ENCODE results near the gene HTATIP2. TPM values are rescaled to one million over a fixed set of nuclear protein-coding genes. Genes with fewer than 3 reads are reported as not detected.

The HTATIP2 gene
- polyA plus RNA-seq (2013, experiment 1 of 2) = 16.6 TPM
- 13.7 TPM for polyA plus RNA-seq (2013, experiment 2 of 2)

GRCh38 chr11:20363500-20364340, at the start of gene HTATIP2:
TSS of gene HTATIP2 (plus strand) at chr11:20363714. CDS start at chr11:20364238, 524 bp downstream.
- H3K36me3 ChIP-seq (ENCODE audit: control insufficient read depth, insufficient read depth, low read length) = no peaks in the 10 kb centered on the region
- no peaks in the 10 kb centered on the region for H3K9me3 ChIP-seq (ENCODE audit: control insufficient read depth, low read length)
- WGBS, 2 experiments (ENCODE audit: insufficient coverage in 2 of 2) = 14% methylated on average over 58 to 68 of the region's 68 CpGs
- H3K4me3 ChIP-seq (ENCODE audit: extremely low read depth, insufficient read depth, low read length, poor library complexity, severe bottlenecking) = peak within 1 kb of the TSS; percentile 50
- peaks cover 15% of the 10 kb centered on the region for H3K4me1 ChIP-seq (ENCODE audit: control insufficient read depth, insufficient read depth, low read length, poor library complexity, severe bottlenecking)
- H3K27ac ChIP-seq (ENCODE audit: low read depth, low read length, severe bottlenecking) = peak within 1 kb of the TSS; percentile 25

GRCh38 chr11:20315800-20316199, 47.7 kb upstream of the HTATIP2 start:
- H3K27ac ChIP-seq (ENCODE audit: low read depth, low read length, severe bottlenecking) = no peak overlapping the region
- no peaks in the 10 kb centered on the region for H3K9me3 ChIP-seq (ENCODE audit: control insufficient read depth, low read length)
- H3K36me3 ChIP-seq (ENCODE audit: control insufficient read depth, insufficient read depth, low read length) = no peaks in the 10 kb centered on the region
- 40 to 54% methylated on average over 1 of the region's 1 CpG for WGBS, 2 experiments (ENCODE audit: insufficient coverage in 2 of 2)
- no peak overlapping the region for H3K4me3 ChIP-seq (ENCODE audit: extremely low read depth, insufficient read depth, low read length, poor library complexity, severe bottlenecking)
- peaks cover 5% of the 10 kb centered on the region for H3K4me1 ChIP-seq (ENCODE audit: control insufficient read depth, insufficient read depth, low read length, poor library complexity, severe bottlenecking)

- Histone ChIP-seq H3K4me1 (ENCODE audit: control insufficient read depth, insufficient read depth, low read length, poor library complexity, severe bottlenecking) (no peaks in the 10 kb centered on the region), H3K9me3 (ENCODE audit: control insufficient read depth, low read length) (no peaks in the 10 kb centered on the region), H3K36me3 (ENCODE audit: control insufficient read depth, insufficient read depth, low read length) (no peaks in the 10 kb centered on the region), H3K27ac (ENCODE audit: low read depth, low read length, severe bottlenecking) (no peak overlapping the region), H3K4me3 (ENCODE audit: extremely low read depth, insufficient read depth, low read length, poor library complexity, severe bottlenecking) (no peak overlapping the region)
These were observed 42.3 kb upstream of the HTATIP2 start for GRCh38 chr11:20321177-20321576.

GRCh38 chr11:20327377-20327935, 36.1 kb upstream of the HTATIP2 start:
- Histone ChIP-seq H3K9me3 (ENCODE audit: control insufficient read depth, low read length) (no peaks in the 10 kb centered on the region), H3K4me3 (ENCODE audit: extremely low read depth, insufficient read depth, low read length, poor library complexity, severe bottlenecking) (no peak overlapping the region), H3K4me1 (ENCODE audit: control insufficient read depth, insufficient read depth, low read length, poor library complexity, severe bottlenecking) (no peaks in the 10 kb centered on the region), H3K36me3 (ENCODE audit: control insufficient read depth, insufficient read depth, low read length) (no peaks in the 10 kb centered on the region), H3K27ac (ENCODE audit: low read depth, low read length, severe bottlenecking) (no peak overlapping the region)
- WGBS, 2 experiments (ENCODE audit: insufficient coverage in 2 of 2) = 91% methylated on average over 6 of the region's 7 CpGs

GRCh38 chr11:20336056-20336455, 27.5 kb upstream of the HTATIP2 start:
- Histone ChIP-seq H3K9me3 (ENCODE audit: control insufficient read depth, low read length) (no peaks in the 10 kb centered on the region), H3K4me3 (ENCODE audit: extremely low read depth, insufficient read depth, low read length, poor library complexity, severe bottlenecking) (no peak overlapping the region), H3K36me3 (ENCODE audit: control insufficient read depth, insufficient read depth, low read length) (no peaks in the 10 kb centered on the region), H3K4me1 (ENCODE audit: control insufficient read depth, insufficient read depth, low read length, poor library complexity, severe bottlenecking) (no peaks in the 10 kb centered on the region), H3K27ac (ENCODE audit: low read depth, low read length, severe bottlenecking) (no peak overlapping the region)
- WGBS, 2 experiments (ENCODE audit: insufficient coverage in 2 of 2) = 100% methylated on average over 1 of the region's 1 CpG; no CpG with 5 or more reads in 1 of the 2 experiments

GRCh38 chr11:20337526-20338154, 25.9 kb upstream of the HTATIP2 start:
- no peaks in the 10 kb centered on the region for H3K9me3 ChIP-seq (ENCODE audit: control insufficient read depth, low read length)
- no peak overlapping the region for H3K27ac ChIP-seq (ENCODE audit: low read depth, low read length, severe bottlenecking)
- 0 to 11% methylated on average over 1 to 5 of the region's 9 CpGs for WGBS, 2 experiments (ENCODE audit: insufficient coverage in 2 of 2)
- peaks cover 5% of the 10 kb centered on the region for H3K4me1 ChIP-seq (ENCODE audit: control insufficient read depth, insufficient read depth, low read length, poor library complexity, severe bottlenecking)
- H3K4me3 ChIP-seq (ENCODE audit: extremely low read depth, insufficient read depth, low read length, poor library complexity, severe bottlenecking) = no peak overlapping the region
- no peaks in the 10 kb centered on the region for H3K36me3 ChIP-seq (ENCODE audit: control insufficient read depth, insufficient read depth, low read length)

GRCh38 chr11:20342347-20343141, 21.0 kb upstream of the HTATIP2 start:
- Histone ChIP-seq H3K4me1 (ENCODE audit: control insufficient read depth, insufficient read depth, low read length, poor library complexity, severe bottlenecking) (peaks cover 5% of the 10 kb centered on the region), H3K36me3 (ENCODE audit: control insufficient read depth, insufficient read depth, low read length) (no peaks in the 10 kb centered on the region), H3K27ac (ENCODE audit: low read depth, low read length, severe bottlenecking) (no peak overlapping the region), H3K4me3 (ENCODE audit: extremely low read depth, insufficient read depth, low read length, poor library complexity, severe bottlenecking) (no peak overlapping the region), H3K9me3 (ENCODE audit: control insufficient read depth, low read length) (no peaks in the 10 kb centered on the region)
- 39 to 56% methylated on average over 17 to 20 of the region's 26 CpGs for WGBS, 2 experiments (ENCODE audit: insufficient coverage in 2 of 2)

- no peak overlapping the region for H3K4me3 ChIP-seq (ENCODE audit: extremely low read depth, insufficient read depth, low read length, poor library complexity, severe bottlenecking)
- peaks cover 12% of the 10 kb centered on the region for H3K4me1 ChIP-seq (ENCODE audit: control insufficient read depth, insufficient read depth, low read length, poor library complexity, severe bottlenecking)
- no peaks in the 10 kb centered on the region for H3K36me3 ChIP-seq (ENCODE audit: control insufficient read depth, insufficient read depth, low read length)
- H3K9me3 ChIP-seq (ENCODE audit: control insufficient read depth, low read length) = no peaks in the 10 kb centered on the region
- WGBS, 2 experiments (ENCODE audit: insufficient coverage in 2 of 2) = 81 to 90% methylated on average over 4 to 6 of the region's 7 CpGs
- H3K27ac ChIP-seq (ENCODE audit: low read depth, low read length, severe bottlenecking) = no peak overlapping the region
These were observed 12.4 kb upstream of the HTATIP2 start for GRCh38 chr11:20351136-20351535.

- Histone ChIP-seq H3K4me3 (ENCODE audit: extremely low read depth, insufficient read depth, low read length, poor library complexity, severe bottlenecking) (no peak overlapping the region), H3K4me1 (ENCODE audit: control insufficient read depth, insufficient read depth, low read length, poor library complexity, severe bottlenecking) (peaks cover 12% of the 10 kb centered on the region), H3K9me3 (ENCODE audit: control insufficient read depth, low read length) (no peaks in the 10 kb centered on the region), H3K27ac (ENCODE audit: low read depth, low read length, severe bottlenecking) (no peak overlapping the region), H3K36me3 (ENCODE audit: control insufficient read depth, insufficient read depth, low read length) (no peaks in the 10 kb centered on the region)
- 63 to 67% methylated on average over 1 of the region's 2 CpGs for WGBS, 2 experiments (ENCODE audit: insufficient coverage in 2 of 2)
These were observed 11.7 kb upstream of the HTATIP2 start for GRCh38 chr11:20351751-20352262.

GRCh38 chr11:20353829-20354434, 9.6 kb upstream of the HTATIP2 start:
- peaks cover 12% of the 10 kb centered on the region for H3K4me1 ChIP-seq (ENCODE audit: control insufficient read depth, insufficient read depth, low read length, poor library complexity, severe bottlenecking)
- H3K27ac ChIP-seq (ENCODE audit: low read depth, low read length, severe bottlenecking) = no peak overlapping the region
- H3K36me3 ChIP-seq (ENCODE audit: control insufficient read depth, insufficient read depth, low read length) = no peaks in the 10 kb centered on the region
- H3K9me3 ChIP-seq (ENCODE audit: control insufficient read depth, low read length) = no peaks in the 10 kb centered on the region
- H3K4me3 ChIP-seq (ENCODE audit: extremely low read depth, insufficient read depth, low read length, poor library complexity, severe bottlenecking) = no peak overlapping the region
- 10 to 63% methylated on average over 2 of the region's 6 CpGs for WGBS, 2 experiments (ENCODE audit: insufficient coverage in 2 of 2)

All from mesodermal cell (in vitro differentiated cells).